Naive thymus-derived CD4-positive, alpha-beta T cell (primary cell): ENCODE results near the gene TEX29. TPM values are rescaled to one million over a fixed set of nuclear protein-coding genes. Genes with fewer than 3 reads are reported as not detected.

Source experiments
- ATAC-seq: fragments of 150-1000 bp; cut with Tn5 transposase; 2 replicates; pipeline ENCODE4 v1.10.0; 2021; ENCODE audit warnings: mild to moderate bottlenecking, moderate library complexity
- CTCF ChIA-PET: fragments of 350-600 bp; sonication (Branson Sonifier 250); formaldehyde crosslinking; loops from one replicate; lab custom pipeline; 2021; ENCODE audit warnings: antibody characterized with exemption; lab: Charles Lee
- POLR2A ChIA-PET: fragments of 350-600 bp; sonication (Branson Sonifier 250); formaldehyde crosslinking; loops from one replicate; lab custom pipeline; 2021; ENCODE audit warnings: antibody characterized with exemption, inconsistent platforms; lab: Charles Lee
- DNase-seq, 9 donors: peaks; one replicate each; pipeline versions ENCODE4 v3.0.0 to v3.0.0-alpha.2; 2020 to 2022; ENCODE audit warnings: mixed read lengths in 1 of 9
- H3K27ac ChIP-seq: one replicate; pipeline ENCODE4 v1.7.0; 2013; ENCODE audit warnings: mild to moderate bottlenecking, low read depth, low read length, moderate library complexity
- H3K27me3 ChIP-seq, 2 donors: one replicate each; pipeline ENCODE4 v1.7.0; 2013; ENCODE audit warnings: low read length in 2 of 2, mild to moderate bottlenecking in 2 of 2, moderate library complexity in 2 of 2; ENCODE audit not compliant: control insufficient read depth in 2 of 2, insufficient read depth in 2 of 2
- H3K36me3 ChIP-seq, 3 experiments: 1 replicate in 2 of 3; 2 replicates in 1 of 3; pipeline ENCODE4 v1.7.0; 2013; ENCODE audit warnings: low read length in 3 of 3, mild to moderate bottlenecking in 3 of 3, moderate library complexity in 1 of 3; ENCODE audit not compliant: insufficient read depth in 3 of 3, control insufficient read depth in 2 of 3
- H3K4me1 ChIP-seq, 2 donors: one replicate each; pipeline ENCODE4 v1.7.0; 2013; ENCODE audit warnings: low read length in 2 of 2, mild to moderate bottlenecking in 2 of 2, moderate library complexity in 1 of 2; ENCODE audit not compliant: control insufficient read depth in 2 of 2, insufficient read depth in 2 of 2
- H3K4me3 ChIP-seq: 2 replicates; pipeline ENCODE4 v1.7.0; 2013; ENCODE audit warnings: mild to moderate bottlenecking, low read length
- H3K9me3 ChIP-seq, 3 experiments: 1 replicate in 2 of 3; 2 replicates in 1 of 3; pipeline ENCODE4 v1.7.0; 2013; ENCODE audit warnings: low read length in 3 of 3; ENCODE audit not compliant: control insufficient read depth in 2 of 3
- H3K27ac Mint-ChIP-seq, 9 donors: one replicate each; pipeline ENCODE4 v1.8.0; 2020 to 2022; ENCODE audit warnings: mixed read lengths in 9 of 9, mild to moderate bottlenecking in 8 of 9, moderate library complexity in 5 of 9, inconsistent platforms in 2 of 9
- H3K27me3 Mint-ChIP-seq, 5 donors: one replicate each; pipeline ENCODE4 v1.8.0; 2021 to 2022; ENCODE audit warnings: mixed read lengths in 5 of 5, mild to moderate bottlenecking in 1 of 5
- H3K36me3 Mint-ChIP-seq, 5 donors: one replicate each; pipeline ENCODE4 v1.8.0; 2020 to 2022; ENCODE audit warnings: mixed read lengths in 5 of 5, mild to moderate bottlenecking in 3 of 5, inconsistent platforms in 1 of 5
- H3K4me1 Mint-ChIP-seq, 7 donors: one replicate each; pipeline ENCODE4 v1.8.0; 2020 to 2022; ENCODE audit warnings: mixed read lengths in 7 of 7, mild to moderate bottlenecking in 3 of 7, inconsistent platforms in 1 of 7
- H3K4me3 Mint-ChIP-seq, 10 donors: one replicate each; pipeline ENCODE4 v1.8.0; 2020 to 2022; ENCODE audit warnings: mild to moderate bottlenecking in 10 of 10, mixed read lengths in 10 of 10, moderate library complexity in 6 of 10, inconsistent platforms in 2 of 10
- H3K9me3 Mint-ChIP-seq, 11 donors: one replicate each; pipeline ENCODE4 v1.8.0; 2020 to 2022; ENCODE audit warnings: mixed read lengths in 11 of 11, mild to moderate bottlenecking in 4 of 11, inconsistent platforms in 1 of 11, moderate library complexity in 1 of 11
- intact Hi-C, 2 donors: fragments of 100-400 bp; cut with micrococcal nuclease; formaldehyde crosslinking; loops; one replicate each; pipeline ENCODE4 v1.15.1; 2023
- polyA plus RNA-seq, 2 donors: library from polyadenylated mRNA; unstranded; fragments of 300-500 nt; fragmentation: Illumina TruSeq; gene quantifications; one replicate each; pipeline ENCODE4 v1.2.3, GENCODE V29; 2021
- total RNA-seq, 6 experiments: library from RNA in 5 of 6; stranded (reverse) in 5 of 6; gene quantifications; 1 replicate in 5 of 6; 2 replicates in 1 of 6; pipeline ENCODE4 v1.2.3 and lab custom pipeline; 2021 to 2026

TEX29 gene
- total and polyA plus RNA-seq, 7 experiments from 2014 or later, result 0.34 to 1.5 (median 0.64) TPM; not detected in 2

DNA sequence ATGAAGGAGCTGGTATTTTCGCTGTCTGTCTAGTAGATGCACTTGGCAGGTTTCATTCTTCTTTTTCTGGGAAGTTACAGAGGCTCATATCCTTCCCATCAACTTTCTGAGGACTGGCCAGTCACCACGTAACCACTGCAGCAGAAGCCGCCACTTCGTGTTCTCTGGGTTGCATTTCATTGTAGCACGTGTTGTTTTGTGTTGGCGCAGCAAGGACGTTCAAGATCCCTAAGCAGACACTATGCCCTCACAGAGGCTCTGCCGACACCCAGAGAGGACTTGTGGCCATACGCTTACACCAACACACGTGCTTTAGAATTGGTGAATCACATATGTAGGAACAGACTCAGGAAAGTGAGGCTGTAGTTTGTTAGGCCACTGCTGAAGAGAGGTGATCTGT lies 42.2 kb upstream of the TEX29 start:
- no peaks in the 10 kb centered on the region for H3K4me1 ChIP-seq
- no peaks in the 10 kb centered on the region for H3K27me3 ChIP-seq
- ChIA-PET CTCF (no interaction called here), POLR2A (no interaction called here)
- H3K9me3 ChIP-seq, result no peaks in the 10 kb centered on the region
- H3K36me3 ChIP-seq, result peaks cover 4 to 86% (median 12%) of the 10 kb centered on the region in 3 experiments
- Mint-ChIP-seq H3K9me3 (no peaks in the 10 kb centered on the region), H3K27me3 (no peaks in the 10 kb centered on the region), H3K36me3 (peaks cover 6 to 78% (median 31%) of the 10 kb centered on the region in 5 donors), H3K4me1 (peaks cover 0 to 22% (median 0%) of the 10 kb centered on the region in 7 donors), H3K4me3 (no peak overlapping the region), H3K27ac (peak overlapping the region in 2 of 9 donors; percentile 43 to 49)
- no peak overlapping the region for H3K27ac ChIP-seq
- no peak overlapping the region for H3K4me3 ChIP-seq
- intact Hi-C loops, result loop anchor here in 1 of 2 donors (10.0 kb wide), 1 partner anchor 127 kb away; no protein-coding TSS in a partner anchor
- ATAC-seq (no peak), DNase-seq (no peak)

DNA sequence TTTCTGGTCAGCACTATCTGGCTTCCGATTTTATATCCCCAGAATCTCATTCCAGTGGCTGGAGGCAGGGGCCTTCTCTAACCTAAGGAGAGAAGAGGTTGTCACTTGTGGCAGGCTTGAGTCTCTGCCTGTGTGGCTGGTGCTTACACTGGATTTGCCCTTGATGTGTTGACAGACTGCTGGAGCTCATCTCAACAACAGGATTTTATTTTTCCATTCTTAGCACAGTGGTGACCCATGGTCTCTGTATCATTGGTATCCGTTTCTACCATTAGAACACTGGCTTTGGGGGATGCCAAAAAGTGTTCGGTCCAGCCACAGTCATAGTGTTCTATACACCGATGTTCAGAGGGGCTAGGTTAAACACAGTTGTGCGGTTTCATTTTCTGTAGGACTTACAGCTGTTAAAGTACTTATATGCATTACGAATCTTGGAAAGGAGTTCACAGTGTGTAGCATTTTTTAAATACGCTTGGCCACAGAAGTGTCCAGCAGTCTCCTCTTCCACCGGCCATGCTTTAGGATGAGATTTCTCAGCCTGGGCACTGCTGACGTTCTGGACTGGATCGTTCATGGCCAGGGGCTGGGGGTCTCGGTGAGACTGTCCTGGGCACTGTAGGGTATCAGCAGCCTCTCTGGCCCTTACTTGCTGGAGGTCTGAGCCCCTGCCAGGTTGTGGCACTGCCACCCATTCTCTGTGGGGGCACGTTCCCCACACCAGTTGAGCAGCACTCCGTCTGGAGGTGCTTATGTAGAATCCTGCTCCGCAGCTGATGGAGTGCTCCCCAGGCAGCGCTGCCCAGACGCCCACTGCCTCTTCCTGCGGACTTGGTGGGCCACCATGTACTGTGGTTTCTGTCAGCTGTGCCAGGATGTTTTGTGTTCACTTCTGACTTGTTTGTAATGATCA lies 41.4 kb upstream of the TEX29 start:
- intact Hi-C loops, result loop anchor here in 1 of 2 donors (10.0 kb wide), 1 partner anchor 126 kb away; no protein-coding TSS in a partner anchor
- Histone ChIP-seq H3K27me3 (no peaks in the 10 kb centered on the region), H3K9me3 (no peaks in the 10 kb centered on the region), H3K27ac (no peak overlapping the region), H3K4me3 (no peak overlapping the region), H3K36me3 (peaks cover 4 to 86% (median 12%) of the 10 kb centered on the region in 3 experiments), H3K4me1 (no peaks in the 10 kb centered on the region)
- POLR2A ChIA-PET, result no interaction called here
- ATAC-seq, result no peak
- no peak overlapping the region for H3K4me3 Mint-ChIP-seq
- no peaks in the 10 kb centered on the region for H3K9me3 Mint-ChIP-seq
- no peaks in the 10 kb centered on the region for H3K27me3 Mint-ChIP-seq
- CTCF ChIA-PET, result no interaction called here
- peaks cover 0 to 22% (median 0%) of the 10 kb centered on the region in 7 donors for H3K4me1 Mint-ChIP-seq
- no peak for DNase-seq
- peaks cover 12 to 79% (median 38%) of the 10 kb centered on the region in 5 donors for H3K36me3 Mint-ChIP-seq
- peak overlapping the region in 3 of 9 donors; percentile 43 to 65 (median 59) for H3K27ac Mint-ChIP-seq

DNA sequence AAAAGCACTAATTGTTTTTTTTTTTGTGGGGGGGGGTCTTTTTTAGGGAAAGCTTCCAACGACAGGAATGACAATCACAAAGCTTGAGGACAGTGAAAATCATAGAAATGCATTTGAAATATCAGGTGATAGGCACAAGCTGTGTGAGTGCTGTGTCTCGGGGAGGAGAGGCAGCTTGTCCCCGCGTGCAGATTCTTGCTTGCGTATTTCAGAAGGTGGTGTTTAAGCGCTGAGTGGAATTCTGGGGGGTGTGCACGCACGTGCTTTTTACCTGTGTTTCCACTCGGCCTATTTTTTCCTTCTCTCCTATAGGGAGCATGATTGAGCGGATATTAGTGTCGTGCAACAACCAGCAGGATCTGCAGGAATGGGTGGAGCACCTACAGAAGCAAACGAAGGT lies 40.2 kb upstream of the TEX29 start:
- Histone ChIP-seq H3K9me3 (no peaks in the 10 kb centered on the region), H3K4me3 (no peak overlapping the region), H3K27me3 (no peaks in the 10 kb centered on the region), H3K4me1 (no peaks in the 10 kb centered on the region), H3K36me3 (peaks cover 4 to 87% (median 17%) of the 10 kb centered on the region in 3 experiments), H3K27ac (no peak overlapping the region)
- H3K27ac Mint-ChIP-seq, result no peak overlapping the region
- CTCF ChIA-PET, result no interaction called here
- intact Hi-C loops, result no loop called here
- no peak for DNase-seq
- H3K36me3 Mint-ChIP-seq, result peaks cover 17 to 77% (median 41%) of the 10 kb centered on the region in 5 donors
- ATAC-seq, result no peak
- H3K4me1 Mint-ChIP-seq, result peaks cover 0 to 19% (median 0%) of the 10 kb centered on the region in 7 donors
- H3K4me3 Mint-ChIP-seq, result no peak overlapping the region
- H3K9me3 Mint-ChIP-seq, result no peaks in the 10 kb centered on the region
- POLR2A ChIA-PET, result no interaction called here
- H3K27me3 Mint-ChIP-seq, result no peaks in the 10 kb centered on the region

DNA sequence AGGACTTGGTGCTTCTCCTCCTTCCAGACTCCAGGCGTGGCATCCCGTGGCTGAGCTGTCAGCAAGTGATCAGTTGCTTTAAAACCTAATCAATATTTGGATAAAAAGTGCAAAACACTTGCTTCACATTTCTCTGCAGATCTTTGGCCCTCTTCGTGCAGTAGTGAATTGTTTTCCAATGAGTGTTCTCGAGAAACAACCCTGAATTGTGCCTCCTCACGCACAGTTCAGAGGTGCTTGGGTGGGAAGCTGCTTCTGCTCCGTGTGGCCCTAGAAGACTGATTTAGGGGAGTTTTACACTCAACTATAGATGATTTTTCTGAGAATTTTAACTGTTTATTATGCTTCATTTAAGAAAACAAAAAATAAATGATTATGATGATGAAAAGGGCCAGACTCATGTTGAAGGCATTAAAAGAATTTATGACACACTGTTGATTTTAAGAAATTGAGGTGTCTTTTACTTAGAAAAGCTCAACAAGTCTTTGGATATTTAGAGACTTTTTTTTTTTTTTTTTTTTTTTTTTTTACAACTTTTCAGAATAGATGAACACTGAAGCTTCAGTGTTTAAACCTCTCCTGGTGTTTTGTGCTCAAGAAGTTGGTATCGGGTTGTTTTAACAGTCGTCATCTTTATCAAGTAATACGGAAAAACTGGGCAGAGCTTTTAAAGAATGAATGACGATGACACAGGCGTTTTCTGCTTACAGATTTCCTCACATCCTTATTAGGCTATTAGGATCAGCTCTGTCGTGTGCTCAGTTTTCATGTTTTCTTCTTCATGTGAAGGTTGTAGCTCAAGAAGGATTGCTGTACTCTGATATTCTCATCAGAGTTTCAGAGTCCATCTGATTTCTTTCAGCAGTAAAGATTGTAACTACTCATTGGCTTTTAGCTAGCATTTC lies 39.5 kb upstream of the TEX29 start:
- Histone ChIP-seq H3K27ac (no peak overlapping the region), H3K9me3 (no peaks in the 10 kb centered on the region), H3K36me3 (peaks cover 4 to 87% (median 17%) of the 10 kb centered on the region in 3 experiments), H3K27me3 (no peaks in the 10 kb centered on the region), H3K4me3 (no peak overlapping the region), H3K4me1 (no peaks in the 10 kb centered on the region)
- DNase-seq (no peak), ATAC-seq (no peak)
- CTCF ChIA-PET, result no interaction called here
- intact Hi-C loops, result no loop called here
- Mint-ChIP-seq H3K27me3 (no peaks in the 10 kb centered on the region), H3K27ac (peak overlapping the region in 1 of 9 donors; percentile 47), H3K9me3 (peaks cover 0 to 1% (median 0%) of the 10 kb centered on the region in 11 donors), H3K36me3 (peaks cover 14 to 77% (median 41%) of the 10 kb centered on the region in 5 donors), H3K4me3 (no peak overlapping the region), H3K4me1 (peaks cover 0 to 13% (median 0%) of the 10 kb centered on the region in 7 donors)
- POLR2A ChIA-PET, result no interaction called here

DNA sequence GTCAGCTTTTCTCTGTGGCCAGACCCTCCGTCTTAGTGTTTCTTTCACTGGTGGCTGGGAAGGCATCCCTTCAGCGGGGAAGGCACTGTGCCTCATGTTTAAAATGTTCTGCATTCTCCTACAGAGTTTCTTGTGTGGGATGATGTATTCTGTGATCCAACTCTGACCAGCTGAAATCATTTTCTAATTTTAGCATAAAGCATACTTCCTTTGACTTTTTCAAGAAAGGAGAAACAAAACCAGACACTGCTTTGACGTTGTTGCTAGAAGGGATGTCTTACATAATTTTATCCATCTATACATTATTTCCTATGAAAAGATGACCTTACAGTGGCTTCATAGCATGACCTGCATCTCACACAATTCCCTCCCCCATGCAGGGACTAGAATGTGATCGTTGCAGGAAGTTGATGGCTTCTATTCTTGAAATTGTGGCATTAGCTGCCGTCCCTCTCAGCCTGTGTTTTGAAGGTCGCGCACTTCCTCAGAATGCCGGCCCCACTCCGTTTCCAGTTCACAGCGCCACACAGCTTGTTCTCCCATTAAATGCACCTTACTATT lies 38.6 kb upstream of the TEX29 start:
- intact Hi-C loops, result no loop called here
- Histone ChIP-seq H3K4me1 (no peaks in the 10 kb centered on the region), H3K27ac (no peak overlapping the region), H3K36me3 (peaks cover 4 to 88% (median 23%) of the 10 kb centered on the region in 3 experiments), H3K9me3 (no peaks in the 10 kb centered on the region), H3K4me3 (no peak overlapping the region), H3K27me3 (no peaks in the 10 kb centered on the region)
- DNase-seq (no peak), ATAC-seq (peak; percentile 22)
- H3K4me3 Mint-ChIP-seq, result no peak overlapping the region
- ChIA-PET POLR2A (no interaction called here), CTCF (no interaction called here)
- peaks cover 16 to 77% (median 41%) of the 10 kb centered on the region in 5 donors for H3K36me3 Mint-ChIP-seq
- H3K27me3 Mint-ChIP-seq, result no peaks in the 10 kb centered on the region
- peaks cover 0 to 1% (median 0%) of the 10 kb centered on the region in 11 donors for H3K9me3 Mint-ChIP-seq
- no peak overlapping the region for H3K27ac Mint-ChIP-seq
- H3K4me1 Mint-ChIP-seq, result peaks cover 0 to 11% (median 0%) of the 10 kb centered on the region in 7 donors

DNA sequence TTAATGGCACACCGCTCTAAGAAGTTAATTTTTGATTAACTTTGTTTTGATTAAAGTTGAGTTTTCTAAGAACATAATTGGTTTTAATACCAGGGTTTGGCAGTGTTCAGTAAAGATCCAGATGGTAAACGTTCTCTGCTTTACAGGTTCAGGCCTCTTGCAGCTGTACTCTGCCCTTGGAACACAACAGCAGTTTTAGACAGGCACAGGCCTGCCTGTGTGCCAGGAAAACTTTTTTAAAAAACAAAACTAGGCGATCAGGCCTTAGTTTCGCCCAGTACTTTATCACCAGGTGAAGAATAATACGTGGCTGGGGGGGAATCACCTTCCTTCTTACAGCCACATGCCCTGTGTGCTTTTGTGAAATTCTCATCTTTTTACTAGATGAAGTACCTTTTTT lies 38.0 kb upstream of the TEX29 start:
- peaks cover 0 to 1% (median 0%) of the 10 kb centered on the region in 11 donors for H3K9me3 Mint-ChIP-seq
- no peak overlapping the region for H3K4me3 Mint-ChIP-seq
- ChIA-PET POLR2A (no interaction called here), CTCF (no interaction called here)
- peaks cover 18 to 78% (median 43%) of the 10 kb centered on the region in 5 donors for H3K36me3 Mint-ChIP-seq
- no peaks in the 10 kb centered on the region for H3K27me3 ChIP-seq
- peaks cover 4 to 94% (median 28%) of the 10 kb centered on the region in 3 experiments for H3K36me3 ChIP-seq
- DNase-seq, result no peak
- H3K9me3 ChIP-seq, result no peaks in the 10 kb centered on the region
- intact Hi-C loops, result no loop called here
- no peaks in the 10 kb centered on the region for H3K4me1 ChIP-seq
- H3K27me3 Mint-ChIP-seq, result no peaks in the 10 kb centered on the region
- peak overlapping the region in 1 of 9 donors; percentile 53 for H3K27ac Mint-ChIP-seq
- ATAC-seq, result no peak
- peaks cover 0 to 11% (median 0%) of the 10 kb centered on the region in 7 donors for H3K4me1 Mint-ChIP-seq
- H3K4me3 ChIP-seq, result no peak overlapping the region
- H3K27ac ChIP-seq, result no peak overlapping the region
